ENCODE measurements around the gene TMEM41A. TPM values are rescaled to one million over a fixed set of nuclear protein-coding genes. Genes with fewer than 3 reads are reported as not detected.
A peak's percentile ranks its signal among the peaks of the same experiment; 100 is the strongest.
"Not testable (repeated sequence)": the region's sequence is repeated elsewhere in the genome, so short reads cannot be mapped to it uniquely, and the experiment has no call there.

Gene TMEM41A
- total RNA-seq, 1 donor from 2014 or later, result 22.1 TPM

GRCh38 chr3:185473290-185473815 is 25.5 kb downstream of the TMEM41A start:
- no peaks in the 10 kb centered on the region for H3K27me3 ChIP-seq (ENCODE audit: control insufficient read depth, insufficient read depth, low read length)
- DNase-seq (ENCODE audit: low read depth), result no peak
- no peak for TF ChIP-seq CTCF (IDR thresholded peaks at IDR 0.05; ENCODE audit: insufficient read depth, low read length, poor library complexity, severe bottlenecking)
- no peak overlapping the region for H3K4me3 ChIP-seq (ENCODE audit: low read depth, low read length)
- no peaks in the 10 kb centered on the region for H3K36me3 ChIP-seq (ENCODE audit: control insufficient read depth, insufficient read depth, low read length)

DNA sequence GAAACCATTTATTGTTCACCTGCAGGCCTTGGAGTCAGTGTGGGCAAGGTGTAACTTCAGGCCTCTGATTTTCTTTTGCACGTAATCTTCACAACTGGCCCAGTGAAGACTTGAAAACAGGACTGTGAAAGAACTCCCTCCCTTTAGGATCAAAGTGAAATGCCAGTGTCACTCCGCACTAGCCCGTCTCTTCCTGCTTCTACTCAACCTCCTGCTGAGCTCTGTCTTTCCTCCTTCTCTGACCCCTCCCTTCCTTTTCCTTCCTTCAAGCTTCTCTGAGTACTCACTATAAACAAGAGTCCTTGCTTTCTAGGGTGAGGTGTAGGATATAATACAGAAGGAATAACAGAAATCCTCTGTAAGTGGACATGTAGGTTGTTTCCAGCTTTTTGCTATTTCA is 28.5 kb downstream of the TMEM41A start:
- Histone ChIP-seq H3K36me3 (ENCODE audit: control insufficient read depth, insufficient read depth, low read length) (no peaks in the 10 kb centered on the region), H3K27me3 (ENCODE audit: control insufficient read depth, insufficient read depth, low read length) (no peaks in the 10 kb centered on the region), H3K4me3 (ENCODE audit: low read depth, low read length) (no peak overlapping the region)
- no peak for TF ChIP-seq CTCF (IDR thresholded peaks at IDR 0.05; ENCODE audit: insufficient read depth, low read length, poor library complexity, severe bottlenecking)
- no peak for DNase-seq (ENCODE audit: low read depth)

- DNase-seq (ENCODE audit: low read depth), result no peak
- Histone ChIP-seq H3K27me3 (ENCODE audit: control insufficient read depth, insufficient read depth, low read length) (no peaks in the 10 kb centered on the region), H3K4me3 (ENCODE audit: low read depth, low read length) (no peak overlapping the region), H3K36me3 (ENCODE audit: control insufficient read depth, insufficient read depth, low read length) (no peaks in the 10 kb centered on the region)
- TF ChIP-seq CTCF (IDR thresholded peaks at IDR 0.05; ENCODE audit: insufficient read depth, low read length, poor library complexity, severe bottlenecking), result no peak
Measured at GRCh38 chr3:185469542-185469941, 29.3 kb downstream of the TMEM41A start.

- H3K27me3 ChIP-seq (ENCODE audit: control insufficient read depth, insufficient read depth, low read length); H3K36me3 ChIP-seq (ENCODE audit: control insufficient read depth, insufficient read depth, low read length); DNase-seq (ENCODE audit: low read depth); H3K4me3 ChIP-seq (ENCODE audit: low read depth, low read length): not testable (repeated sequence)
Measured at GRCh38 chr3:185466123-185466522, 32.7 kb downstream of the TMEM41A start.

DNA sequence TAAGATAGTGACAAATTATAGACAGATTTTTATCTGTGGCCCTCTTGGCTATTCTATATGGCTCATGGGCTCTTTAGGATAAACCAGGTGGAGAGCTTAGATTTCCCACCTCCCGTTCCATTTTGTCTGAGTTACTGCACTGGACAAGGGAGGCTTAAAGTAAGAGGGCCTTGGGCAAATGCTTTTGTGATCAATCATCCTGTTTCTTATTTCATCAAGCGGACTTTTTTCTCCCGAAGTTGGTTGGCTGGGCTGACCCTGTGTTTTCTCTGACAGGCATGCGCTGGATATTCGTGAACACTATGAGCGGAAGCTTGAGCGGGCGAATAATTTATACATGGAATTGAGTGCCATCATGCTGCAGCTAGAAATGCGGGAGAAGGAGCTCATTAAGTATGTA is 33.4 kb downstream of the TMEM41A start:
- Histone ChIP-seq H3K27me3 (ENCODE audit: control insufficient read depth, insufficient read depth, low read length) (no peaks in the 10 kb centered on the region), H3K36me3 (ENCODE audit: control insufficient read depth, insufficient read depth, low read length) (no peaks in the 10 kb centered on the region), H3K4me3 (ENCODE audit: low read depth, low read length) (no peak overlapping the region)
- TF ChIP-seq CTCF (IDR thresholded peaks at IDR 0.05; ENCODE audit: insufficient read depth, low read length, poor library complexity, severe bottlenecking), result no peak
- DNase-seq (ENCODE audit: low read depth), result no peak

- H3K27me3 ChIP-seq (ENCODE audit: control insufficient read depth, insufficient read depth, low read length), result no peaks in the 10 kb centered on the region
- peak; percentile 33 for TF ChIP-seq CTCF (IDR thresholded peaks at IDR 0.05; ENCODE audit: insufficient read depth, low read length, poor library complexity, severe bottlenecking)
- H3K36me3 ChIP-seq (ENCODE audit: control insufficient read depth, insufficient read depth, low read length), result no peaks in the 10 kb centered on the region
- no peak for DNase-seq (ENCODE audit: low read depth)
- no peak overlapping the region for H3K4me3 ChIP-seq (ENCODE audit: low read depth, low read length)
Measured at GRCh38 chr3:185460719-185461350, 38.0 kb downstream of the TMEM41A start.
